NCI-H446 (cell line): ENCODE data around the gene HIVEP1.

Source experiments
- DNase-seq, 2 experiments: peaks; one replicate each; lab custom pipeline; 2025; lab: John Stamatoyannopoulos, UW

The HIVEP1 gene

DNA sequence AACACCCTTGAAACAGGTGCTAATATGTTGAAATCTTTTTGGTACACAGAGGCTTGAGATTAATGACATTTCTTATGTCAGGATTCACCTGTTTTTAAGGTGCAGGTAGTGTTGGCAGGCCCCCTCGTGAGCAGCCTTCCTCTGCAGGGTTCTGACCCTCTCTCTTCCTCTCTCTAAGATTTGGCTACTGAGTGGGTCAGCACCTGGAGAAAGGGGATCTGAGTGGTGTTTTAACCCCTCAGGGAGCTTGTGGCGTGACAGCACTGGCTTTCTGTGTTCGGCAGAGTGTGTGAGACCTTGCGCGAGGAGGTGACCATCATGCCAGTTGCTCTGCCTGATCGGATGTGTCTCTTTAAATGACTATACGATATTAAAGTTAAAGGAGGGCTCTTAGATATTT is 37.1 kb downstream of the HIVEP1 start:
- DNase-seq = no peak

GRCh38 chr6:12051861-12052368 is 39.8 kb downstream of the HIVEP1 start:
- no peak for DNase-seq

DNA sequence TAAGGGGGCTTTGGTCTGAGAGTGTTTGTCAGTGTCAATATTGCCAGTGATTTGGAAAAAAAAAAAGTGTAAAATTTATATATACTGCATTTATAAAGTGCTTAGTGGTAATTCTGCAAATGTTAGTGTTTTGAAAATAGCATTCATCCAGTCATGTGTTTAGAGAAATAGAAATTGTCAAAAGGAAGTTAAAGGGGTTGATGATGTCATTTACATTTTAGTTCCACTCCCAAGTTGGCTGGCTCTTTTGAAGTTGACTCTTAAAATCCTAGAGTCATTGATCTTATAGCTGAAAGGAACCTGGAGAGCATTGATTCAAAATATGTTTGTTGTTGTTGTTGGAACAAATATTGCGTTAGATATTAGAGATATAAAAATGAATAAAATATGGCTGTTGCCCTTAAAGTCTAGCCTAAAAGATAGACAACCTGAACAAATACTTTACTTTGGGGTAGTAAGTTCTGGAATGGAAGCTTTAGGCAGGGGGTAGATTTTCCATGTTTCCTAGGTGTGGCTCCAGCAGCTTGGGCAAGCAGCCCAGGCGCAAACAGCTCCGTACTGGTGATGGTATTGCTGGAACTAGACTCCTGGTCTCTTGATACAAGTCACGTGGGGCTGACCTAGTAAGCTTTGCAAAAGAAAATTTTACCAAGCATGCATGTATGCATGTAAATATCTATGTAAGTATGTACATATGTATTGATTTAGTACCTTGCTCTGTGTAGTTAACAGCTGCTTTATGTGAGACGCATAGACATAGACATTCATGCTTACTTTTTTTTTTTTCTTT is 46.3 kb downstream of the HIVEP1 start:
- DNase-seq = no peak

DNA sequence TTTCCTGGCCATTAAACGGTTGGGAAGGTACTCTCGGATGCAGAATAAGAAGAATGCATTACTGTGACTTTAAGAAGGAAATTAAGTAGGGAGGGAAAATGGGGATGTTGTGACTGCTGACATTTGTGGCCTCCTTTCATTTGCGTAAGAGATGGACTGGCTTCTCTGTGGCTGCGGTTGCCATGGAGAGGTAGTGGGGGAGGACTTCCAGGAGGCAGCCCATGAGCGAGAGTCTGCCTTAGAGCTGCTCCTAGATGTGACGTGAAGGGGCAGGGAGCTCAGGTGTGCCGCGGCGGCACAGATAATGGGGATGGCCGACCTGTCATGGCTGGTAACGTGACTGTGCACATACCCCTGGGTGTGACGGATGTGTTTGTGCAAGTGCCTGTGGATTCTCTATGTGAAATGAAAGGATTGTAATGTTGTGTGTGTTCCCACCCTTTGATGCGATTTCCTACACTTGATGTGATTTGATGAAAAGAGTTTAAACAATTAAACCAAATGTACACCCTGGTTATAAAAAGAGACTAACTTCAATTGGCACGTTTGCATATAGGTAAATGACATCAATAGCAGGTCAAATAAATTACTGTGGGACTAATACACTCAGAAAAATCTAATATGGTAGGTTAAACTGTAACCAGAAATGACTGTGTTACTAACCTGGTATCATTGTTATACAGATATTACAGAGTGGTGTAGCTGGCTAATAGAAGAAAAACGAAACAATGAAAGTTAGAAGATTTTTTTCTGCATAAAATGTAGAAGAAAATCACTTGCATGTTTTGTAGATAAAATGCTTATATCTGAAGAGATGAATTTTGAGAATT is 48.9 kb downstream of the HIVEP1 start:
- no peak for DNase-seq

DNA sequence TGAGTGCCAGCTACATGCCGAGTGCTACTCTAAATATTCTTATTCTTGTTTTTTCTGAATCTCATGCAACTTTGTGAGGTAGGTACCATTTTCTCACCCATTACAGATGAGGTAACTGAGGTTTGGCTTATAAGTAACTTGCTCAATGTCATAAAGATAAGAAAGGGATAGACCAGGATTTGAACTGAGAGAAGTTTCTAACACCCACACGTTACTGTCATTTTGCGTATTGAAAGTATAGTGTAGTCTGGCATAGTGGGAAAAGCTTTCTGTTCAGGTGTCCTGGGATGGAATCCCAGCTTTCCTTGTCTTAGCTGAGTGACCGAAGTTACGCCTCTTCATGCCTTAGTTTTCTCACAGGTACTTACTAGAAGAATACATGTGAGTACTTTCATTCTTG is 50.5 kb downstream of the HIVEP1 start:
- DNase-seq = no peak

DNA sequence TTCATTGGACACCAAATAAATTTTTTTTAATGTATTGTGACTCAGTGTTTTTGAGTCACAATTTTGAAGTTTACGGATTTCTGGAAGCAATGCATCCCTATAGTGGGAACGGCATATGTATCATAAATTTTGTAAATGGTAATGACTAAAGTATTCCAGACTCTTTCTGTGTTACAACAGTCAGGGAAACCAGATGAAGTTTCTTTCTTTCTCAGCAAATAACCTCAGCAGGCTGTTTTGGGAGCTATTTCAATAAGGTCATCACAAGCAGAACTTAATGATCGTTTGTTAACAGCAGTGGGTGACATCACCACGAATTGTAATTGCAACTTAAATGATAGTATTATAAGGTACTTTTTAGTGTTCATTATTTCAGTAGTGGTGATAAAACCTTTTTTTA is 52.0 kb downstream of the HIVEP1 start:
- no peak for DNase-seq

- DNase-seq = no peak
These were observed 52.5 kb downstream of the HIVEP1 start for GRCh38 chr6:12064538-12065071.

DNA sequence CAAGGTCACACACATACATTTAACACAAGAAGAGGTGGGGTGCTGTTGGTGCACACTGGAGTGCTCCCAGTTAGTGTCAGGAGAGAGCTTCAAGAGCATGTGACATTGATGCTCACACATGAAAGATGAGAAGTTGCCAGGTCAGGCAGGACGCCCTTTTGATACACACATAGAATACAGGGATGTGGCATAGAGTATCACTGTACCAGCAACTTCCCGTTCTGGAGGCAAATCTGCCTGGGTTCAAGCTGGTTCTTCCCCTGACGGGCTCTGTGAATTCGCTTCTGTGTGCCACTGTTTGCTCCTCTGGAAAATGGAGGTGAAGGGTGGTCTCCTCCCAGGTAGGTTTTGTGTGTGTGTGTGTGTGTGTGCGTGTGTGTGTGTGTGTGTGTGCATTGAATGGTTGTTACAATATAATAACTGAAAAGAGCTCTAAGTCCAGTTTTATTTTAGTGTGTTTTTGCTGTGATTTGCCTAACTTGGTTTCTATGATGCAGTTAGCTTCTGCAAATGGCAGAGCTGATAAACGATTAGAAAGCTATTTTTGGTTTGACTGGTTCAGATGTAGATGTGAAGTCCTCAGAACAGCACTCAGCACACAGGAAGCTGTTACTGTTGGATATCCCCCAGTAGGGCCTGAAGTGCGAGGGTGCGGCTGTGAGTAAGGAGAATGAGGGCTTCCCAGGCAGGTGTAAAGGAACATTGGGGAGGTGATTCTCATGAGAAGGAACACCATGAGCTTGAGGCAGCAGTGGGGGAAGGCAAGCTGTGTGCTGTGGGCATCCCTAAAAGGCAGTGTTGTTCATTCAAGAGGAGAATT is 53.4 kb downstream of the HIVEP1 start:
- no peak for DNase-seq

GRCh38 chr6:12066297-12066696 is 54.2 kb downstream of the HIVEP1 start:
- peak; percentile 27 to 42 for DNase-seq

DNA sequence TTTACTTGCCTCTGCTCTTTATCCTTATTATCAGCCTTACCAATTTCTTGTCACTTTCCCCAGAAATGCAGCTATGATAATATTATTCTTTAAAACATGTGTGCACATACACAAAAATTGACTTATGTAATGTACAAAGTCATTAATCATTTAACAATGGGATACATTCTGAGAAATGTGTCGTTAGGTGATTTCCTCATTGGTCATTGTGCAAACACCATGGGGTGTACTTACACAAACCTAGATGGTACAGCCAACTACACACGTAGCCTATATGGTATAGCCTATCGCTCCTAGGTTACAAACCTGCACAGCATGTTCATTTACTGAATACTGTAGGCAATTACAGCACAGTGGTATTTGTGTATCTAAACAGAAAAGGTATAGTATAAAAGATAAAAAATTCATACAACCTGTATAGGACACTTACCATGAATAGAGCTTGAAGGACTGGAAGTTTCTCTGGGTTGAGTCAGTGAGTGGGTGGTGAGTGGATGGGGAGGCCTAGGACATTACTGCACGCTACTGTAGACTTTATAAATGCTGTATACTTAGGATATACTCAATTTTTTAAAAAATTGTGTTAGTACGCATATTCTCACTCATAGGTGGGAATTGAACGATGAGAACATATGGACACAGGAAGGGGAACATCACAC is 56.9 kb downstream of the HIVEP1 start:
- DNase-seq = no peak

DNA sequence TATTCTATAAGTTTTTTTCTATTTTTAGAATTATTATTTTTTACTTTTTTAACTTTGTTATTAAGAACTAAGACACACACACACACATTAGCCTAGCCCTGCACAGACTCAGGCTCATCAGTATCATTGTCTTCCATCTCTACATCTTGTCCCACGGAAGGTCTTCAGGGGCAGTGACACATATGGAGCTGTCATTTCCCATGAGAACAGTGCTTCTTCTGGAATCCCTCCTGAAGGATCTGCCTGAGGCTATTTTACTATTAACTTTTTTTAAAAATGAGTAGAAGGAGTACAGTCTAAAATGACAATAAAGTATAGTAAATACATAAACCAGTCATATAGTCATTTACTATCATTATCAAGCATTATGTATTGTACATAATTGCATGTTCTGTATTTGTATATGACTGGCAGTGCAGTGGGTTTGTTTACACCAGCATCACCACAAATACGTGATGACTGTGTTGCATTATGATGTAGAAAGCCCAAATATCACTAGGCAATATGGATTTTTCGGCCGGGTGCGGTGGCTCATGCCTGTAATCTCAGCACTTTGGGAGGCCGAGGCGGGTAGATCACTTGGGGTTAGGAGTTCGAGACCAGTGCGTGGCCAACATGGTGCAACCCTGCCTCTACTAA is 57.9 kb downstream of the HIVEP1 start:
- no peak for DNase-seq

GRCh38 chr6:12071064-12071615 is 59.0 kb downstream of the HIVEP1 start:
- no peak for DNase-seq

- DNase-seq = no peak
These were observed 63.0 kb downstream of the HIVEP1 start for GRCh38 chr6:12075067-12075563.

DNA sequence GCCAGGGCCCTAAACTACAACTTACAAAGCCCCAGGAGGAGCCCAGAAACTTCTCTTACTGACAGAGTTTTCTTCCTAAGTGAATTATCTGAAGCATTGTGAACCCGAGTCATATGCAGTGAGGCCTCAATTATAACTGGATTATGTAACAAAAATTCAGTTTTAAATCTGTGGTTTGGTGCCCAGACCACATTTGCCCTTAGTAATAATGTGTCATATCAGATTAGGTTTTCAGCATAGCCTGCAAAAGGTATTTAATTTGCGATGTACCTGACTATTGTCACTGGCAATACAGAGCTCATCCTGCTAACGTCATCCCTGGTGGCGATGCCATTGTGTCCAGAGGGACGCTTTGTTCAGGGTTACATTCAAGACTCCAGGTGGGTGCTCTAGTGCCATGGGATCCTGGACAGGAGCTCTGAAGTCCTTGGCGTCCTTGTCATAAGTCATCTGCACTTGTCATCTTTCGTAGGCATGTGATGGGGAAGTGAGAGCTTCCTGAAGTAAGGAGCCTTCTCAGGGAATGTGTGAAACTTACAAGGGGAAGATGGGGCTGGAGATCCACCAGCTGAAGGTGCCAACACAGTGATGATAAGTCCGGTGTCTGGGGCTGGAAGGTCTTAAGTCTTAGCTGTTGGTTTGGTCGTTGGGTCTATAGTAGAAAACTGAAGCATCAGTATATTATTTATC is 65.1 kb downstream of the HIVEP1 start:
- no peak for DNase-seq

GRCh38 chr6:12078014-12078413 is 65.9 kb downstream of the HIVEP1 start:
- no peak for DNase-seq

GRCh38 chr6:12081771-12082170 is 69.7 kb downstream of the HIVEP1 start:
- DNase-seq = no peak

- DNase-seq = no peak
These were observed 70.3 kb downstream of the HIVEP1 start for GRCh38 chr6:12082368-12082767.

- no peak for DNase-seq
These were observed 71.2 kb downstream of the HIVEP1 start for GRCh38 chr6:12083302-12083701.

- no peak for DNase-seq
These were observed 71.7 kb downstream of the HIVEP1 start for GRCh38 chr6:12083763-12084162.

DNA sequence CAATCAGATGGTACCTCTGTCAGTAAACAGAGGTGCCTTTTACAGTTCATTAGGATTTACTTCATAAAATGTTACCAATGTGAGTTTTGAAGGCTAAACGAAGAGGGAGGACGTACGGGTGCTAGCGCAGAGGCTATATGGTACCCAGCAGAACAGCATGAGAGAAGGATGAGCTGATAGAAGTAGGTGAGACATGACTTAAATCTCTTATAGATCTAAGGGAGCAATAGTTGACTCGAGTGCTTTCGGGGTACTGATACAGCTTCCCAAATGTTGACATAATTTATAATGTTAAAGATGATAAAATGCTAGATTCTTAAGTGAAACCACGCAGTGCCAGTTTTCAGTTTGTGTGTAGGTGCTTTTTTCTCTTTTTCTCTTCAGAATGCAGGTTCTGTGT is 72.6 kb downstream of the HIVEP1 start:
- DNase-seq = no peak
